HG03520 (cell line): ENCODE data around the gene TSKU.
"Not testable (repeated sequence)": the region's sequence is repeated elsewhere in the genome, so short reads cannot be mapped to it uniquely, and the experiment has no call there.

Experiments
- ATAC-seq: cut with Tn5 transposase; IDR thresholded peaks from one replicate; pipeline ENCODE4 v1.9.1; 2021; ENCODE audit warnings: mild to moderate bottlenecking, moderate library complexity; ENCODE audit not compliant: unreplicated experiment

TSKU gene, protein sequence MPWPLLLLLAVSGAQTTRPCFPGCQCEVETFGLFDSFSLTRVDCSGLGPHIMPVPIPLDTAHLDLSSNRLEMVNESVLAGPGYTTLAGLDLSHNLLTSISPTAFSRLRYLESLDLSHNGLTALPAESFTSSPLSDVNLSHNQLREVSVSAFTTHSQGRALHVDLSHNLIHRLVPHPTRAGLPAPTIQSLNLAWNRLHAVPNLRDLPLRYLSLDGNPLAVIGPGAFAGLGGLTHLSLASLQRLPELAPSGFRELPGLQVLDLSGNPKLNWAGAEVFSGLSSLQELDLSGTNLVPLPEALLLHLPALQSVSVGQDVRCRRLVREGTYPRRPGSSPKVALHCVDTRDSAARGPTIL

DNA sequence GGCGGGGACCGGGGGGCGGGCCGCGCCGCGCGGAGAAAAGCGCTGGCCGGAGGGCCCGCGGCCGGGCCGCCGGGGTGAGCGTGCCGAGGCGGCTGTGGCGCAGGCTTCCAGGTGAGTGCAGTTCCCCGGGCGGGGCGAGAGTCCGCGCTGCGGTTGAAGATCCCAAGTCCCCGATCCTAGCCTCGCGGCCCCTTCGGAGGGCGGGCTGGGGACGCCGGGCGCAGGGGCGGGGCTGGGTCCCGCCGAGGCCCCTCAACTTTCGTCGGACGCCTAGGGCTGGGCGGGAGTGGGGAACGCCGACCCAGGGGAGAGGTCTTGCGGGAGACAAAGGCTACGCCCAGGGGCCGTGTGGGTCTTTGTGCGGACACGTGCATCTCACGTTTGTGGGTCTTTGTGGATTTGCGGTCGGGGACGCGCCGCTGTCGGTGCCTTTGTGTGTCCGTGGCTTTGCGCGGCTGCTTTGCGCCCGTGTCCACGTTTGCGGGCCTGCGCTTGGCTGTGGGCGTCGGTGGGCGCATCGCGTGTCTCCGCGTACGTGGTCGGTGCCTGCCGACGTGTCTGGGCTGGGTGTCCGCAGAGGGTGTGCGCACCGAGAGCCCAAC, at the start of gene TSKU:
Gene TSKU (plus strand): TSS at position 63 of the 602 bp plus-strand sequence. CDS start 12,261 bp downstream, outside the sequence.
- no peak for ATAC-seq

DNA sequence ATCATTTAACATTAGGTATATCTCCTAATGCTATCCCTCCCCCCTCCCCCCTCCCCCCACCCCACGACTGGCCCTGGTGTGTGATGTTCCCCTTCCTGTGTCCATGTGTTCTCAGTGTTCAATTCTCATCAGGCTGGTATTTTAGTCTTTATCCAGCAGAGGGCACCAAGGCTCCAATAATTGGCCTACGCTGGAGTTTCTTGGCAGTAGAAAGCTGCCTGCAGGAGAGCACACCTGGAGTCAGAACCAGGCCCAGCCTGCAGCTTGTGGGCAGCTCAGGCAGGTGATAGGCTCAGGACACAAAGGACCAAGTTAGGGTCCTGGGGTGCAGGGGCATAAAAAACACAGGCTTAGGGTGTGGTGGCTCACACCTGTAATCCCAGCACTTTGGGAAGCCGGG, 49.2 kb upstream of the TSKU start:
- ATAC-seq, result not testable (repeated sequence)

DNA sequence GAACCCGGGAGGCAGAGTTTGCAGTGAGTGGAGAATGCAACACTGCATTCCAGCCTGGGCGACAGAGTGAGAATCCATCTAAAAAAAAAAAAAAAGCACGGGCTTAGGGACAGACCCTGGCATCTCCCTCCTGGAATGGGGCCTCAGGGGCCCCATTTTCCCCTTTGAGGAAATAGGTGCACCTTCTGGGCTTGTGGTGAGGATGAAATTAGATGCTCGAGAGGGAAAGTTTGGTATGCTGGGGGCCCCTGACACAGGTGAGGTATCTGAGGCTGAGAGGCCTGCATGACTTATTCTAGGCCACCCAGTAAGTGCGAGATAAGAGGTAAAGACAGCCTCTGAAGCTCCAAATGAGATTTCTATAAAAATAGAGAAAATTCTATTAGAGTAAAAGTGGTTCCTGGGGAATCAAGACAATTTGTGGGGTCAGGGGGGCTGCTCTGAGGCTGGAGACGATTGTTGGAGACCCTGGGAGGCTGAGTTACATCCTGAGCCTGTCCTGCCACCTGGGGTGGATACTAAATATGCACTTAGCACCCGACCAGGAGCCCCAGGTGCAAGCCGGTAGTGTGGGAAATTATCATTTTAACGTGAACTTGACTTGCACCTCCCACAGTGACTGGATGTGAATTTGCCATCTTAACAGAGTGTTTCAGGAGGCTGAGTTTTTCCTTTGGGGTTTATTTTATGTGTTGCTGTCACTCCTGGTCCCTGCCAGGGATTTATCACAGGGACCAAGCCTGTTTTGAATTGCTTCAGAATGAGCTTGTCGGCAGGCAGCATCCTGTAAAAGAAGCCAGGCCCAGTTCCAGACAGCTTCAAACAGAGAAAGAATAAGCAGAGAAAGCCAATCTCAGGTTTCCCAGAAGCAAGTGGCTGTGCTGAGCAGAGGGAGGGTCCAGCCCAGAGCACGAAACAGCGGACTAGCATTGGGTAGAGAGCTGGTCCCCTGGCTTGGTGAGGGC, 48.4 kb upstream of the TSKU start:
- ATAC-seq, result no peak

DNA sequence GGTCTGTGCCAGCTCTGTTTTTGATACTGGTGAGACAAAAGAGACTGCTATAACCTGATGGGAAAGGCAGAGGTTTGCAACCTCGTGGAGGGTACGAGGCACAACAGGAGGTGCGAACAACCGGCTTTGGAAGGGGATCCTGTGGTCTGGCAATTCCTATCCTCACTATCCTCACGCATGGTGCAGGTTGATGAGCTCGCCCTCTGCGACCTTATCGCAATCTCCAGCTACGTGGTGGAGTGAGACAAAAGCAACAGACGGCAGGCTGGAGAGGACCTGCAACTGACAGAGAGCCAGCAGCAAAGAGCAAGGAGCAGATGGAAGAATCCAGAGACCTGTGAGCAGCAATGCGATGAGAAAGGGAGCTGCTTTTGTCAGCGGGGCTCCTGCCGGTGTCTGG, 47.3 kb upstream of the TSKU start:
- no peak for ATAC-seq

- ATAC-seq, result no peak
These were observed 46.9 kb upstream of the TSKU start for GRCh38 chr11:76736266-76736665.

- ATAC-seq, result no peak
These were observed 46.2 kb upstream of the TSKU start for GRCh38 chr11:76736773-76737495.

DNA sequence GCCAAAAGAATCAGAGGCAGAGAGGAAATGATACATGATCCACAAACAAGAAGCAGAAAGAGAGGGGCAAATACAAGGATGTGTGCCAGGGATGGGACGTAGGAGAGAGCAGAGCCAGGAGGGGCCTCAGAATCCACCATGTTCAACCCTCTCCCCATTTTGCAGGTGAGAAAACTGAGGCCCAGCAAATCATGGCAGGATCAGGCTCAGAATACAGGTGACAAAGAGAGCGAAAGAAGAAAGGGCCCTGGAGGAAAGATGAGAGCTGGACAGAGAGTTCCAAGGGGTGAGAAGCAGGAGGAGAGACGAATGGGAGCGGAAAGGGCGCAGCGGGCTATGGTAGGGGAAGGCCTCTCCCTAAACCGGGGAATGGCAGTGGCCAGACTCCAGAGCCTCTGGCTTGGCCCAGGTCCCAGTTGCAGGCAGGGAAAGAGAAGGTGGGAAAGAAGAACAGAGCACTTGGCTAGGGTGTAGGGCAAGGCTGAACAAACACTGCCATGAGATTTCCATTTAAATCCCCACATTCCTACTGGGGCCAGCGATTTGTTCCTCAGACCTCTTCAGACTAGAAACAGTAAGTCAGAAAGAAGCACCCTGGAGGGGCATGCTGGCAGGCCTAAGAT, 44.4 kb upstream of the TSKU start:
- no peak for ATAC-seq

DNA sequence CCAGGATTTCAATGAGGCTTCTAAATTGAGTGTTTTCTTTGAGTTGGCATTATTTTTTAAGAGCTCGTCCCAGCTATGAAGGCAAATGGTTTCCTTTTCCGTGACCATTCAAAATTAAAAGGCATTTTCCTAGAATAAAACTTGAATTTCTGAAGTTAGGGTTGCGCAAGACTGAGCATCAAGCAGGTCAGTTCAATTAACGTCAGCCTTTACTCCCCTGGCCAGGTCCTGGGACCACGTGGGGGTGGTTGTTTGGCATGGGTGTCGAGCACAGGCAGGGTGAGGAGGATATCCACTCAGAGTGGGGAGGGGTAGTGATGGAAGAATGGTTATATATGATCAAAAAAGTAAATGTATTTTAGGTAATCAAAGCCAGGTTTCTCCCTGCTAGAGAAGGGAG, 43.4 kb upstream of the TSKU start:
- ATAC-seq, result no peak

- no peak for ATAC-seq
These were observed 42.4 kb upstream of the TSKU start for GRCh38 chr11:76740772-76741171.

DNA sequence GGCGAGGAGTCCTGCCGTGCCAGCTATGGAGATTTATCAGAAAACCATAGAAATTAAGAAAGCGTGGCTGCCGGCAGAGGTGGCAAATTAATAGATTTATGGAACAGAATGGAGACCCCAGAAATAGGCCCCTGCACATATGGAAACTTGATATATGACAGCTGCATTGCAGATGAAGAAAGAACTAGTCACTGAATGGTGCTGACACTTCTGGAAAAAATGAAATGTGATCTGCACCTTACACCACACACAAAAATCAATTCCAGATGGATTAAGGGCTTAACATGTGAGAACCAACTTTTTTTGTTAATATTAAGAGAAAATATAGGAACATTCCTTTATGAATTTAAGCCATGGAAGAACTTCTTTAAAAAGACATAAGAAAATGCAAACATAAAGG, 40.3 kb upstream of the TSKU start:
- ATAC-seq, result no peak

- no peak for ATAC-seq
These were observed 38.7 kb upstream of the TSKU start for GRCh38 chr11:76744186-76745043.

GRCh38 chr11:76745044-76745376, 38.1 kb upstream of the TSKU start:
- ATAC-seq, result no peak

- ATAC-seq, result no peak
These were observed 37.5 kb upstream of the TSKU start for GRCh38 chr11:76745561-76746207.

GRCh38 chr11:76747153-76747914, 35.8 kb upstream of the TSKU start:
- no peak for ATAC-seq

DNA sequence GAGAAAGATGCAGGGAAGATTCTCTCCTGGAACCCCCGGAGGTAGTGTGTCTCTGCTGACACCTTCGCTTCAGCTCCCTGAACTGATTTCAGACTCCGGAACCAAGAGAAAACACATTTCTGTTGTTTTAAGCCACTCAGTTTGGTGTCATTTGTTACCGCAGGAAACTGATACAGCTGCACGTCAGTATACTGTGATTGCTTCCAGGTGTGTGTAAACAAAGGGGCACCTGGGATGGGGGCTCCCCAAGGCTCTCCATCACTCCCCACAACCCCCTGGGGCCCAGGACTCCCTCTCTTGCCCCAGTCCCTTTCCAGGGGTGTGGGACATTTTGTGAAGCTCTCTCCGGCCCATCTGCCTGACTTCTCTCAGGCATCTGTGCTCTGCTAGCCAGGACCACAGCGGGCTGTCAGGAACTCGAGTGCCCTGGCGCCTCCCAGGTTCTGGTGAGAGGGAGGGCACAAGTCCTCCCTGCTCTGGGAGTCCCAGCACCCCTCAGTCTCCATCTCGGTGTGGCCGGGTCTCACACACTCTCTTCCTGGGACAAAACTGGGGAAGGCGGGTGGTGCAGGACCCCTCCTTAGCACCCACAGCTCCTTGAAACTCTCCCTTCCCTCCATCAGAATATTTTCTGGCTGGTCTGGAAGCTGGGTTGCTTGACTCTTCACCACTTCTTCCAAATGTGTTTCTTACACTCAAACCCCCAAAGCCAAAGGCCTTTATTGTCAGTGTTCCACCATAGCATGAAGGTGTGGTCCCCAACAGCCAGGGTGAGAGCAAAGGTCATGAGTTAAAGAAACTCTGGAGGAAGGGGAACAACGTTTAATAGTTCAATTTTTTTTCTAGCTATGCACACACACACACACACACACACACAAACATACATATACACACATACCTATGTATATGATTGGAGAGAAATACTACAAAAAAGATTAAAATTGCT, 35.0 kb upstream of the TSKU start:
- ATAC-seq, result no peak

DNA sequence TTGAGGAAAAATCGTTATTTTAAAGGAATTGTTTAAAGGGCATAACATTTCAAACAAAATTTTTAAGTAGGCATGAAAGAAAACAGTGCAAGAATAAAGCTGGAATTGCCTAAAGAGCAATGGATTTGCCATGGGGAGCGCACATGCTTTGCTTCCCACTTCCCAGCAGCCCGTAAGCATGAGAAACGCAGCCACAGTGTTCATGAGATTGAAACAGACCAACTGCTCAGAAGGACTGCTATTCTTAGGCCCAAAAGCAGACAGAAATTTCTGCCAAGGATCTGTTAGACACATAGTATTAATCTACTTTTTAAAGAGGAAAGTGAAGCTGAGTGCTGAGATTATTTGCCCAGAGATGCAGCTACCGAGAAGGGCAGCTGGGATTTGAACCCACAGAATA, 34.2 kb upstream of the TSKU start:
- no peak for ATAC-seq

GRCh38 chr11:76750067-76750466, 33.1 kb upstream of the TSKU start:
- ATAC-seq, result no peak
